Spleen (tissue), 11 donors: ENCODE measurements around the gene PTRH1. TPM values are rescaled to one million over a fixed set of nuclear protein-coding genes. Genes with fewer than 3 reads are reported as not detected.
A peak's percentile ranks its signal among the peaks of the same experiment; 100 is the strongest.

ENCODE experiments used
- DNase-seq: peaks from one replicate; pipeline ENCODE4 v3.0.0-alpha.2; 2020
- H3K27ac ChIP-seq, 8 donors: fragments of 200-600 bp; sonication (generic) in 7 of 8; 1 replicate in 4 of 8; 2 replicates in 4 of 8; pipeline versions ENCODE4 v1.5.0 to v1.8.0; 2016 to 2021; ENCODE audit warnings: inconsistent platforms in 4 of 8, mild to moderate bottlenecking in 4 of 8, moderate library complexity in 1 of 8
- H3K27me3 ChIP-seq, 7 donors: fragments of 200-600 bp; sonication (generic) in 6 of 7; replicated peaks in 1 of 7; 1 replicate in 4 of 7; 2 replicates in 3 of 7; pipeline versions ENCODE4 v1.5.0 to v1.8.0; 2016 to 2021; ENCODE audit warnings: inconsistent platforms in 3 of 7, mild to moderate bottlenecking in 1 of 7
- H3K36me3 ChIP-seq, 6 donors: fragments of 200-600 bp; sonication (generic) in 5 of 6; 1 replicate in 4 of 6; 2 replicates in 2 of 6; pipeline versions ENCODE4 v1.5.0 to v1.8.0; 2016 to 2021; ENCODE audit warnings: inconsistent platforms in 2 of 6
- H3K4me1 ChIP-seq, 6 donors: fragments of 200-600 bp; sonication (generic) in 5 of 6; 1 replicate in 3 of 6; 2 replicates in 3 of 6; pipeline versions ENCODE4 v1.5.0 to v1.8.0; 2016 to 2021; ENCODE audit warnings: inconsistent platforms in 3 of 6
- H3K4me3 ChIP-seq, 8 donors: fragments of 200-600 bp; sonication (generic) in 7 of 8; 1 replicate in 4 of 8; 2 replicates in 4 of 8; pipeline versions ENCODE4 v1.5.0 to v1.8.0; 2016 to 2021; ENCODE audit warnings: inconsistent platforms in 4 of 8, mild to moderate bottlenecking in 4 of 8, moderate library complexity in 2 of 8
- H3K9me3 ChIP-seq, 8 donors: fragments of 200-600 bp; sonication (generic) in 7 of 8; 1 replicate in 4 of 8; 2 replicates in 4 of 8; pipeline versions ENCODE4 v1.5.0 to v1.8.0; 2016 to 2021; ENCODE audit warnings: inconsistent platforms in 4 of 8
- CTCF ChIP-seq, 11 experiments: fragments of 200-600 bp in 7 of 11; fragments of 450-650 bp in 4 of 11; sonication (generic) in 4 of 11; IDR thresholded peaks in 8 of 11; conservative IDR thresholded peaks in 3 of 11; 1 replicate in 7 of 11; 2 replicates in 4 of 11; pipeline versions ENCODE4 v1.4.0 to v1.8.0; 2016 to 2021; ENCODE audit warnings: antibody characterized with exemption in 11 of 11, inconsistent platforms in 4 of 11, mild to moderate bottlenecking in 1 of 11
- POLR2A ChIP-seq, 3 donors: fragments of 450-650 bp; IDR thresholded peaks; one replicate each; pipeline ENCODE4 v1.5.1; 2017; ENCODE audit warnings: antibody characterized with exemption in 3 of 3, mild to moderate bottlenecking in 1 of 3
- POLR2AphosphoS5 ChIP-seq, 3 donors: sonication (generic); formaldehyde crosslinking; IDR thresholded peaks; one replicate each; pipeline ENCODE4 v1.5.1; 2017; ENCODE audit warnings: antibody characterized with exemption in 3 of 3
- WGBS, 5 donors: extraction: QIAGEN DNeasy Blood & Tissue Kit in 3 of 5; methylation state at CpG; one replicate each; pipeline versions ENCODE4 v1.1.5 to v1.1.7; 2013 to 2018; 5-methylcytosine and 5-hydroxymethylcytosine counted together
- intact Hi-C: fragments of 100-400 bp; cut with DNase I; formaldehyde crosslinking; loops from one replicate; pipeline ENCODE4 v1.15.0; 2023; ENCODE audit warnings: low total_unique reads
- polyA plus RNA-seq, 3 donors: library from polyadenylated mRNA; stranded (reverse); fragments of 200-250 nt; gene quantifications; one replicate each; pipeline ENCODE4 v1.2.1, GENCODE V29; 2013
- total RNA-seq, 7 donors: library from RNA; depleted of rRNA in 3 of 7; stranded (reverse); fragments of >200 nt in 3 of 7; fragmentation: NEBNext Ultra II Directional in 4 of 7; extraction: Animal tissue kit (Norgen Biotek cat#: 25700) in 4 of 7; gene quantifications; one replicate each; pipeline versions ENCODE4 v1.1.0 to v1.2.1, GENCODE V29; 2016 to 2021
- donor health status: healthy with polysubstance abuse.
- donor health status: DM: no; HTN: no; CAD: no; lungs with moderate emphysema.
- donor health status: DM: no; HTN: no; CAD: no.
- donor health status: Bipolar disorder and iron deficiency.
- donor health status: healthy.
- donor health status: DM: no; HTN: no; CAD: no.
- donor health status: DM: yes; HTN: yes; CAD: no.

Gene PTRH1
- total and polyA plus RNA-seq, 10 donors: 7.4 to 17.9 (median 11.5) TPM

DNA sequence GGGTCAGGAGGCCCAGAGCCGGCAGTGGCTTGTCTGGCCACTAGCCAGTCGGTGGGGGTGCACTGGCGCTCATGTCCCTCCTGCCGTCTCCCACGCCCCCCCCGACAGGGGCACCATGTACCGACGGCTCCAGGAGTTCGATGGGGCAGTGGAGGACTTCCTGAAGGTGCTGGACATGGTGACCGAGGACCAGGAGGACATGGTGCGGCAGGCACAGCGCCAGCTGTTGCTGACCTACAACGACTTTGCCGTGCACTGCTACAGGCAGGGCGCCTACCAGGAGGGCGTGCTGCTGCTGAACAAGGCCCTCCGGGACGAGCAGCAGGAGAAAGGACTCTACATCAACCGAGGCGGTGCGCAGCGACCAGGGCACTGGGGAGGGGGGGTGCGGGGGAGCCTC, 8.5 kb upstream of the PTRH1 start:
- peaks cover 0 to 2% (median 0%) of the 10 kb centered on the region in 7 donors for H3K27me3 ChIP-seq
- 63 to 75% (median 65%) methylated on average over 16 to 23 of the region's 23 CpGs for WGBS, 5 donors
- no peaks in the 10 kb centered on the region for H3K9me3 ChIP-seq
- intact Hi-C loops: loop anchor here (10.0 kb wide), 1 partner anchor 219 kb away; no protein-coding TSS in a partner anchor
- no peak for DNase-seq
- H3K4me3 ChIP-seq: no peak overlapping the region
- TF ChIP-seq CTCF (IDR thresholded peaks at IDR 0.05 in 8 of 11, conservative IDR thresholded peaks at IDR 0.05 in 3 of 11): no peak
- TF ChIP-seq POLR2A (IDR thresholded peaks at IDR 0.05): no peak
- H3K27ac ChIP-seq: no peak overlapping the region
- no peaks in the 10 kb centered on the region for H3K36me3 ChIP-seq
- peaks cover 0 to 27% (median 6%) of the 10 kb centered on the region in 6 donors for H3K4me1 ChIP-seq

DNA sequence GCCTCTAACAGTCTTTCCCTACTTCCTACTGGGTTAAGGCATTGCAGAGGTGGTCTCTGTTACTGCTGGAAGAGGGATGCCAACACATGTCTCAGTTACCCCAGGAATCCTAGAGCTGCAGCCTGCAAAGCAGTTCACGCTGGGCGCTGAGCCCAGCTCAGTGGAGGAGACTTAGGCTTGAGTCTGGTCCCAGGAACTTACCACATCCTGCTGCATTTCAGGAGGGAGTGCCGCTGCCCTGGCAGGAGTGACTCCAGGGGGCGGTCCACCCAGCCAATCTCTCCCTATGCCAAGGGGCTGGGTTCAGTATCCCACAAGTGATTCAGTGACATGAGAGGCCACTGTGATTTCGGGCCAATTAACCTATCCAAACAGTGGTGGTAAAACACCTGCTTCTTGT, 8.0 kb upstream of the PTRH1 start:
- DNase-seq: no peak
- no peak overlapping the region for H3K4me3 ChIP-seq
- no peaks in the 10 kb centered on the region for H3K9me3 ChIP-seq
- H3K27me3 ChIP-seq: peaks cover 0 to 2% (median 0%) of the 10 kb centered on the region in 7 donors
- TF ChIP-seq POLR2A (IDR thresholded peaks at IDR 0.05) (no peak), POLR2AphosphoS5 (IDR thresholded peaks at IDR 0.05) (no peak), CTCF (IDR thresholded peaks at IDR 0.05 in 8 of 11, conservative IDR thresholded peaks at IDR 0.05 in 3 of 11) (no peak)
- WGBS, 5 donors: 74 to 86% (median 78%) methylated on average over 5 of the region's 5 CpGs
- no peak overlapping the region for H3K27ac ChIP-seq
- intact Hi-C loops: loop anchor here (10.0 kb wide), 1 partner anchor 219 kb away; no protein-coding TSS in a partner anchor
- peaks cover 0 to 28% (median 6%) of the 10 kb centered on the region in 6 donors for H3K4me1 ChIP-seq
- no peaks in the 10 kb centered on the region for H3K36me3 ChIP-seq

GRCh38 chr9:127723013-127723412, 7.5 kb upstream of the PTRH1 start:
- Histone ChIP-seq H3K36me3 (no peaks in the 10 kb centered on the region), H3K4me1 (peaks cover 0 to 28% (median 6%) of the 10 kb centered on the region in 6 donors), H3K4me3 (no peak overlapping the region), H3K9me3 (no peaks in the 10 kb centered on the region), H3K27ac (no peak overlapping the region), H3K27me3 (peaks cover 0 to 2% (median 0%) of the 10 kb centered on the region in 7 donors)
- intact Hi-C loops: loop anchor here (10.0 kb wide), 1 partner anchor 218 kb away; no protein-coding TSS in a partner anchor
- TF ChIP-seq POLR2A (IDR thresholded peaks at IDR 0.05): no peak
- TF ChIP-seq POLR2AphosphoS5 (IDR thresholded peaks at IDR 0.05): no peak
- WGBS, 5 donors: 89 to 96% (median 92%) methylated on average over 11 to 13 of the region's 13 CpGs
- no peak for DNase-seq

DNA sequence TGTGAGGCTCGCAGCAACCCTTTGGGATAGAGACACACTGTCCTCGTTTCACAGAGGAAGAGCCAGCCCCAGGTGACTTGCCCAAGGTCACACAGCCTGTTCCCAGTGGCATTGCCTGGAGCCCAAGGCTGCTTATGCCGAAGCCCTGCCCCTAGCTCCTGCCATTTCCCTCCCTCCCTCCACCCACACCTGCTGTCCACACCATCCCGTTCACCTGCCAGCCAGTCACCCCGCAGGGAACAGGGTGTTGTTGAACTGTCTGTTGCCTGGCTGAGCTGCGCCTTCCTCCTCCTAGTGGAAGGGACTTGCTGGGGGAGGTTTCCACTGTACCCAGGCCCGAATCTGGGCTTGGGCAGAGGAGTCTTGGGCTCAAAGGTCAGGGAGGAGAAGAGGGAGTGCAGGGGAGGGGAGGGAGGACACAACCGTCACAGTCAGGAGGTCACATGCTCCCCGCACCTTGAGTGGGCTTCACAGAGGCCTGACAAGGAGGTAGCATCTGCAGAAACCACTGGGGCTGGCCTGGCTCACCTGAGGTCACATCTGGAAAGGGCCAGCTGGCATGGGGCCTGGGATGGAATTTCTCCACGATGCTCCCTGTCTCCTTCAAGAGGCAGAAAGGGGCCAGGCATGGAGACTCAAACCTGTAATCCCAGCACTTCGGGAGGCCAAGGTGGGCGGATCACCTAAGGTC, 6.7 kb upstream of the PTRH1 start:
- H3K27ac ChIP-seq: peak overlapping the region in 1 of 8 donors; percentile 46
- intact Hi-C loops: loop anchor here (10.0 kb wide), 1 partner anchor 217 kb away; no protein-coding TSS in a partner anchor
- H3K27me3 ChIP-seq: peaks cover 0 to 2% (median 0%) of the 10 kb centered on the region in 7 donors
- peaks cover 0 to 28% (median 6%) of the 10 kb centered on the region in 6 donors for H3K4me1 ChIP-seq
- no peak overlapping the region for H3K4me3 ChIP-seq
- no peak for TF ChIP-seq POLR2AphosphoS5 (IDR thresholded peaks at IDR 0.05)
- TF ChIP-seq POLR2A (IDR thresholded peaks at IDR 0.05): no peak
- TF ChIP-seq CTCF (IDR thresholded peaks at IDR 0.05 in 8 of 11, conservative IDR thresholded peaks at IDR 0.05 in 3 of 11): no peak
- no peak for DNase-seq
- no peaks in the 10 kb centered on the region for H3K9me3 ChIP-seq
- WGBS, 5 donors: 76 to 88% (median 84%) methylated on average over 12 of the region's 12 CpGs
- no peaks in the 10 kb centered on the region for H3K36me3 ChIP-seq
